GM21528 (cell line): ENCODE results near the gene FGD6.
"Not testable (repeated sequence)": the region's sequence is repeated elsewhere in the genome, so short reads cannot be mapped to it uniquely, and the experiment has no call there.

Experiments used
- ATAC-seq: cut with Tn5 transposase; IDR thresholded peaks from one replicate; pipeline ENCODE4 v1.9.1; 2021; ENCODE audit warnings: mild to moderate bottlenecking, moderate library complexity; ENCODE audit not compliant: unreplicated experiment, low FRiP score

The FGD6 gene

DNA sequence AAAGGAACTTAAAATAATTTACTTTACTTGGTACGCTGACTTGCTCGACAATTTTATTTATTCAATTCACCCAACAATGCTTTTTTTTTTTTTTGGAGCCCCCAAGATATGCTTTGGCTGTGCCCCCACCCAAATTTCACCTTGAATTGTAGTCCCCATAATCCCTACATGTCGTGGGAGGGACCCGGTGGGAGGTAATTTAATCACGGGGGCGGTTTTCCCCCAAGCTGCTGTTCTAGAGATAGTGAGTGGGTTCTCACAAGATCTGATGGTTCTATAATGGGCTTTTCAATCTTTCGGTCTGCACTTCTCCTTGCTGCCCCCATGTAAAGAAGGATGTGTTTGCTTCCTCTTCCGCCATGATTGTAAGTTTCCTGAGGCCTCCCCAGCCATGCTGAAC, 10.4 kb downstream of the FGD6 start:
- no peak for ATAC-seq

DNA sequence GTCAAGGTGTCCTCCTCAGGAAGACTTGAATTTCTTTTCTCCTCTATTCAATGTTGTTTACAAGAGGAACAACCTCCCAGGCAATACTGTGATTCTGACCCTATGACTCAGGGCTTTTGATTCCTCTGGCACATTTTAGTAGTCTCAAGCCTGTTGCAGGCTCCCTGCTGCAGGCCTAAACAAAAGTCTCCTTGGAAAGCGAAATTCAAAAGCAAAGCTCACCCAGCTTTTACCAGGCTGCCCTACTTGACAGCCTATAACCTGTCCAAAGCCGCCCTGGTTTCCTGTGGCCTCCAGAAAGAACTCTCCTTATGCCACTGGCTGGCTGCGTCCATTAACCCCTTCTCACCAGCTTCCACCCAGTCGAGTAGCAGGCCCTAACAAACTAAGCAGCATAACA, 11.6 kb downstream of the FGD6 start:
- ATAC-seq: no peak

DNA sequence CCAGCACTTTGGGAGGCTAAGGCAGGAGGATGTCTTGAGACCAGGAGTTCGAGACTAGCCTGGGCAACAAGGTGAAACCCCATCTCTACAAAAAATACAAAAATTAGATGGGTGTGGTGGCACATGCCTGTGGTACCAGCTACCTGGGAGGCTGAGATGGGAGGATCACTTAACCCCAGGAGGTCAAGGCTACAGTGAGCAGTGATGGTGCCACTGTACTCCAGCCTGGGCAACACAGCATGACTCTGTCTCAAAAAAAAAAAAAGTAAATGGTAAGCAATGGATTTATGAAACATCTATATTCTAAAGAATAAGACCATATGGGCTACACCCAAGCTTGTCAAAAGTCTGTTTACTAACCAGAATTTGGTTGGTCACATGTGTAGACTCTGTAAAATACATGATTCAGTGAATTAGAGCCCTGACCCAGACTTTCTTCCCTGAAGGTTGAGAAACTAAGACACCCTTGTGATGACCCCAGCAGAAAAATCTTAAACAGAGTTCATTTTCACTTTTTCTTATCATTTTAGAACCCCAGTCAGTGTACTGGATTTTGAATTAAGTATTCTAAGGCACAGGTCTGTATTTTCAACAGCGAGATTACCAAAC, 12.1 kb downstream of the FGD6 start:
- ATAC-seq: no peak

DNA sequence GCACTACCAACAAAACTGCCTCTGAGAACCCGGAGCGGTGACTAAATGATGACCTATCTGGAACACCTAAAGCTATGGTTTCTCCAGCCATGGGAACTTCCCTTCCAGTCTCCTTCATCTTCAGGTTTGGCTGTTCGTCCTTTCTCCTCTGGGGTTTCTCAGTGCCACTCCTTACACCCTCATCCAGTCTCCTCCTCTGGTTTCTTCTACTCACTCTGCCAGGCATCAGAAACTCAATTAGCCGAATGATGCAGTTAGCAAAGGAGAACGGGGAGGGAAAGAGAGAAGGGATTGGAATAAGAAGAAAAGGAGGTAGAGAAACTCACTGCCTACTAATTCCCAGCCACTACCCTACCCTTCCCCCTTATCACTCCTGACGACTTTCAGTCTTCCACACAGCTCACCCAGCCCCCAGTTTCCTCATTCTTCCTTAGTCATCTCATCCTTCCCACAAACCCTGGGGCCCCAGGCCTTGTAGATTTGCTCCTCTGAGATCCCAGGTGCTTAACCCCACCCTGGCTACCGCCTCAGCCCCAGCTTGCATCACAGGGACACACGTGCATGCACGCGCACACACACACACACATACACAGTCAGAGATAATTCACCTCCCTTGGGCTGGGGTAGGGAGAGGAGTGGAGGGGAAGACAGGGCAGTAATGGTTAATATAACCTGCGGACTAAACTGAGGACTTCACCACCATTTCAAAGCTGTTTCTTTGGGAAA, 13.0 kb downstream of the FGD6 start:
- no peak for ATAC-seq

DNA sequence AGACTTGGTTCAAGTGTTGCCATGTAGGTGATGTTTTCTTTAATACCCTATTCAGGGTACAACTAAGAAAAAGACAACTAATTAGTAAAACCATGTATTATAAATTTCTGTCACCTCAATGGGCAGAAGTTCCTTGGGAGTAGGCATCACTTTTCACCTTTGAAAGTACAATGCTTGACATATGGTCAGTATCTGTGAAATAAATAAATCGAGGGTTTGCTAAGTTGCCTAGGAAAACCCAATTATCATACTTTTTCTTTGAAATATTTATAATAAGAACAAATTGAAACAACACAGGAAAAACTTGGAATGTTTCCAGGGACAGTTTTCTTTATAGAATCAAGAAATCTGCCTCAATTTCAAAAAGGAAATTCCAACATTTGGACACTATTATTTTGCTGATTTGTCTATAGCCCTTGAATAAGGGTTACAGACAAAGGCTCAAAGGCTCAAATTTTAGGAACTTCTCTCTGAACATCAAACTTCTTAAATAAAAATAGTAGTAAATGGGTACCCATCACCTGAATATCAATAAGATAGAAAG, 13.7 kb downstream of the FGD6 start:
- no peak for ATAC-seq

DNA sequence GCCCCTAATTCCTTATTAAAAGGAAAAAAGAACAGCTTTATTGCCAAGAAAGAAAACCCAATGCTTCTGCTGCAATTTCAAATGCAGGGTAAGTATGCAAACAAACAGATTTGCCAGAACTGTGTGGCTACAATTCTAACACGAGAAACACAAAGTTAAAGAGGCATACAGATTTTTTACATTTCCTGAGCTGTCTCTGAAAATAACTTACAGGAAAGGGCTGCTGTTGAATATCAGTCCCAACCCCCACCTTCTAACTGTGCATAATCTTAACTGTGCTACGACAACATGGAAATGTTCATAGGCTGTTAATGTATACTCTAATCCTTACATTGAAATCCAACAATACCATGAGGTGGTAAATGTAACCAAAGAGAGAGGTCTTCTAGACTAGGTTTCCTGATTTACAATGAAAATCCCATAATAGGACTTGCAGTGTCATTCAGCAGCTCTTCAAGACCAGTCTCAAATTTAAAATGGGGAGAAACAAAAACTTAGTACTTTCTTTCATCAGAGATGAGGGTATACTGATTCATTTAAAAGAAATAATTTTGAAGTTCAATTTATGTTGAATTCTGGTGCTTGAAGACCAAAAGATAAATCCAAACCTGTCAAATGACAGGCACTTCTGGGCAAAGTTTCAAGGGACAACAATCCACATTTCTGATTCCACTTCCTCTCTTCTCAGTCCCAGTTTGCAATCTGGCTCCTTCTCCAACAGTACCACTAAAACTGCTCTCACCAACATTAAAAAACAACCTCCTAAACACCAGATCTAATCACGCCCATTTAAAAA, 14.4 kb downstream of the FGD6 start:
- no peak for ATAC-seq

DNA sequence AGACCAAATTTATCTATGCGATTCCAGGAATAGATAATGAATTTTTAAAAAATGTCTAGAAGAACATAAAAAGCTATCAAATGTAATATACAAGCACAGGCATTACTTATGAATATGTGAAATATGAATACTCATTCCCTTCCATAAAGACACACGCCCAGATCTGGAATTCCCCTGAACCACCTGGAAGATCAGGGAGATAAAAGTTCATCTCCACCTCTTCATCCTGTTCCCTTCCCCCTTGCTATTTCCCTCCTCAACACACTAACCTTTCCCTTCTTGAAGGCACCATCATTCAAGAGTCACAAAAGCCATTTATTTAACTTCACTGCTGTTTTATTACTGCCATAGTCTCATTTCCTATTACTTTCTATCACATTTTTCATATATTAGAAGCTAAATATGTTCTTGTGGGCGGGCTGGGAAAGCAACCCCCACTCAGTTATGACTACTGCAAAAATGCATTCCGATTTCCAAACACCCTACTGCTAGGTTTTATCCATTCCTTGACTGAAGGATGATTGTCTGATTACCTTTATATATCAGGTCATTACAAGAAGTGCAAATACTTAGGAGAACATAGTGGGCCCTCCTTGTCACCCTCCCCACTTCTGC, 16.1 kb downstream of the FGD6 start:
- no peak for ATAC-seq

DNA sequence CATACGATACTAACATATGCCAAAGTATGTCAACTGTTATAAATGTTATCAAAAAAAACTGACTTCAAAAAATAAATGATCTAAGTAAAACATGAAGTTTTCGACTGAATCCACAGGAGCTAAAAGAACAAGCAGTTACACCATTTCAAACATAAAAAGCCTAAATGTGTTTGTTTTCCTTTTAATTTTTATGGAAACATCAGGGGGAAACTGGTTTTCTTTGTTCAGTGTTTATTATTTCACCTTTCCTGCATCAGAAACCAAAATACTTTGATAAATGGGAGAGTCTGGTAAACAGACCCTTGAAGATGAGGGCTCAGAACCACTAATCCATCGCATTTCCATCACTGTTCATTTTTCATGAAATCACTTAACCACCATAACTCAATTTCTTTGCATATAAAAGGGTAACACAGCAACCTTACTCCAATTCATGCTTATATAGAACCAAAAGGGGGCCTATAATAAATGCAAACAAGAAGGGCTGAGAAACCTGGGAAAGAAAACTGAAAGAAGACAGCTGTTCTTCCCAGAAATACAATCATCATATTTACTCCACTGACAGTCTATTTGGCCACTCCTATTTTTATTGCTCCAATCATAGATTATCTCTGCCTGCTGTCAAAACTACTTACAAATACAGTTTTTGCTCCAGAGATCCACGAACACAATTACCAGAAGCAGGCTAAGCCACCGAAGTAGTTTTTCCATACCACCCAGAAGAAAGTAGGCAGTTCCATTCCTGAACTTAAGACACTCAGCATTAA, 17.0 kb downstream of the FGD6 start:
- ATAC-seq: no peak

DNA sequence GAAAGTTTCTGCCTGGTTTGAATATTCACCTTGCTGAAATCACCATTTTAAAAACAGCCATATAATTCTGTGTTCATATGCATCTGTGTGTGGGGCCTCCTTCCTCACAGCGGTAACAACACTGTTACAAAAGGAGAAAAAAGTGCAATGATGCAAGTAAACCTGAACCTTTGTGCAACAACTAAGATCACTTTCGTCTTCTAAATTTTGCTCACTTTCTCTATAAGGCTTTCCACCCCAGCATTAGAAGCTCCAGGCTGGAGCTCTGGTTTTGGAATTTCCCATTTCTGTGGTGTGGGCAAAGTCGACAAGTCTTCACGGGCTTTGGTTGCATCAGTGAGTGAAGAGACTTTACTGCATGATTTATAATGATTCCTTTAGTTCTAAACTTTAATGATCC, 18.4 kb downstream of the FGD6 start:
- no peak for ATAC-seq

DNA sequence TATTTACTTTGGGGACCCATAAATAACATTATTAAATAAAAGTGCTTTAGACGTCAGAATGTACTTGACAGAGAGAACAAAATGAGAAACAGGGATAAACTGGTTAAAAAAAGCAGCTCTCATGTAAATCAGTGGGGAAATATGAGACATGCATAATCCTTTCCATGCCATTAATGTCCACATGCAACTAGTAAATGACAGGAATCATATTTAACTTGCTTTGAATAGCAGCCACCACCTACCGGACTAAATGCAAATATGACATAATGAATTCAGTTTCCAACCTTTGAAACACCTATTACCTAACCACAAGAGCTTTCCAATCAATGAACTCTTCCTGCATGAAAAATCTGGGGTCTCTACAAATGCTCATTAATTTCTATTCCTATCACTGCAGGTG, 19.6 kb downstream of the FGD6 start:
- no peak for ATAC-seq

DNA sequence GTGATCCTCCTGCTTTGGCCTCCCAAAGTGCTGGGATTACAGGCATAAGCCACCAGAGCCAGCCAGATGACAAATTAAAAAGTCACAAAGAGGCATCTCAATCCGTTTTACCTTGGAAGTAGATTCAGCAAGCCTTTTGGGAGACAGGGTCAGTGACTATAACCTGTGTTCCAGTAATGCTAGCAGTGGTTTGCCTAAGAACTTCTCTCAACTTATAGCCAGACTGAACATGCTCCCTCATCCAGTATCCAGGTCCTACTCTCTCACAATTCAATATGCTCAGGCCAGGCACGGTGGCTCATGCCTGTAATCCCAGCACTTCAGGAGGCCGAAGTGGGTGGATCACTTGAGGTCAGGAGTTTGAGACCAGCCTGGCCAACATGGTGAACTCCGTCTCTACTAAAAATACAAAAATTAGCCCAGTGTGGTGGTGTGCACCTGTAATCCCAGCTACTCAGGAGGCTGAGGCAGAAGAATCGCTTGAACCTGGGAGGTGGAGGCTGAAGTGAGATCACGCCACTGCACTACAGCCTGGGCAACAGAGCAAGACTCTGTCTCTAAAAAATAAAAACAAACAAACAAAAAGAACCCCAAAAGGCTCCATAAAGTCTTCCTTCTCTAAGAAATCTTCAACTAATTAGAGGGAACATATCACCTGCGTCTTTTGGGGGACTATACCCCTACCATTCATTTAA, 20.2 kb downstream of the FGD6 start:
- ATAC-seq: not testable (repeated sequence)

DNA sequence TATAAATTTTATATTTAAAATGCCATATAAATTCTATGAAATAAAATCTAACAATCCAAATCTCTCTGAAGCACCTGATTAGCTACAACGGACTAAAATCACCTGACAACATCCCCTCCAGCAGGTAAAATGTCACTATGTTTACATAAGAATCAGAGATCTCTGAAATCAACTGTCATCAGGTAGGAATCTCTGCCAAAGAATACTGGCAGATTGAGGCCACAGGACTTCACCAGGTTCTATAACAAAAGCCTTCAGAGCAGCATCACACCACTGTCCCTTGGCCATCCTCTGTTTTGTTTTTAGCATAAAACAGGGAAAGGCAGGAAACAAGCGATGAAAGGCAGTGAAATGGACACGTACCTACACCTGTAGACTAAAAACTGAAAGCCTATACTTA, 22.1 kb downstream of the FGD6 start:
- ATAC-seq: no peak

DNA sequence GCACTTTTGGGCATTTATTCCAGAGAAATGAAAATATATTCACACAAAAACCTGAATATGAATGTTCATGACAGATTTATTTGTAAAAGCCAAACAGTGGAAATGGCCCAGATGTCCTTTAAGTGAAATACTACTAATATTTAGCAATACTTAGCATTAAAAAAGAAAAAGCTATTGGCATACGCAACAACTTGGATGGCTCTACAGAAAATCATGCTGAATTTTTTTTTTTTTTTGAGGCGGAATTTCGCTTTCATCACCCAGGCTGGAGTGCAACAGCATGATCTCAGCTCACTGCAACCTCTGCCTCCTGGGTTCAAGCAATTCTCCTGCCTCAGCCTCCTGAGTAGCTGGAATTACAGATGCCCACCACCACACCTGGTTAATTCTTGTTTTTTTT, 24.1 kb downstream of the FGD6 start:
- ATAC-seq: no peak

DNA sequence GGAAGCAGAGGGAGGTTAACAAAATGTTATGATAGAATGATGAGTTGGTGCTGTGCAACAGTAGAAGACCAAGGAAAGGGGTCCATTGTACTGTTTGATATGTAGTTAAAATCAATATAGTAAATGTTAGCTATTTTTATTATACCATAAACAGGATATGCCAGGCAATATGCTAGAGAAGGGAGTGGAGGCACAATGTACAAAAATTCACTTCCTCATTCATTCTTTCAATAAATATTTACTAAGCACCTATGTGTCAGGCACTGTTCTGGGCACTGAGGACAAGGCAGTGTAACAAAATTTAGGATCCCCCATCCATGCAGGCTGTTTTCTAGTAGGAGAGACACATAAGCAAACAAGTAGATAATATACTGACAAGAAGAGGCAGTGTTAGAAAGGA, 25.0 kb downstream of the FGD6 start:
- no peak for ATAC-seq

DNA sequence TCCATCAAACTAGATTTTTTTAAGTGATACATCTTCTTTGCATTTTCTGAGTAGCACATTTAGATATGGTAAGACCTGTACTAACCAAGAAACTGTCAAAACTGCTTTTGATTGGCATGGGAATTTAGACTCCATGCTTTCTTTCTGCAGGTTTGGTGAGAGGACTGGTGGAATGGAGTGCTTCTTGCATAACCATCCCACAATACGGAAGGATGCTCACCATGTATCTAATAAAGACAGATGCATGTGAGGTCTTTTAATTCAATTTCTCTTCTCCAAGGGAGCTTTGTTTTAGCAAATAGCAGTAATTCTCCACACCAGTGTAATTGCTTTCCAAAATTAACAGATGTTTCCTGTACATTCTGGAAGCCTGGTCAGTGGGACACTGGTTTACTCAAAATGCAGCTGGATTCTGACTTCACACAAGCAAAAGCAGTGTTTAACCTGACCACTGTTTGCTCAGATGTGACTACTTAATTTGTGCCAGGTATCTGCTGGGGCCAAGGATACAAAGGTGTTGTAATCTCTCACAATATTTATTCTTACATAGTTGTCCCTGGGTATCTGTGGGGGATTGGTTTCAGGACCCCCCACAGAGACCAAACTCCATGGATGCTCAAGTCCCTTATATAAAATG, 26.1 kb downstream of the FGD6 start:
- no peak for ATAC-seq

DNA sequence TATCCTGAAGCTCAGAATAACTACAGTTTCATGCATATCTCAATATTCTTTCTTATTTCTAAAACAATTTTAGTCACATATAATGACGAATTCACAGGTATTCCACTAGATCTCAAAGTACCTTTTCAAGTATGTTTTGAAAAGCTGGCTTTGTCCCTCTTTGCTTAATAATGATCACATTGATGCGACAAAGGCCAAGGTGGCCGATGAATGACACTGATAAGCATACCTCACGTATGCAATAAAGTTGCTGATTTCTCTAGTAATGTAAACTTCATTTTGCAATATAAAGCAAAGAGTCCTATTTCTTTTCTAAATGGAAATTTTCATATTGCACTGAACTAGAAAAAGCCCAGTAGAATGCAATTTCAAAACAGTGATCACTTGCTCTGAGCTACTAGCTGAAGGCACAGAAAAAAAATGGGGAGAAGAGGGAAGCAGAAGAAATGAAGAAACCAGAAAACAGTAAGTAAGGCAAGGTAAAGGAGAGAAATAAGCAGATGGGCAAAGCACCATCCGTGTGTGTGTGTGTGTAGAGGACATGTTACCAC, 29.3 kb downstream of the FGD6 start:
- ATAC-seq: no peak

DNA sequence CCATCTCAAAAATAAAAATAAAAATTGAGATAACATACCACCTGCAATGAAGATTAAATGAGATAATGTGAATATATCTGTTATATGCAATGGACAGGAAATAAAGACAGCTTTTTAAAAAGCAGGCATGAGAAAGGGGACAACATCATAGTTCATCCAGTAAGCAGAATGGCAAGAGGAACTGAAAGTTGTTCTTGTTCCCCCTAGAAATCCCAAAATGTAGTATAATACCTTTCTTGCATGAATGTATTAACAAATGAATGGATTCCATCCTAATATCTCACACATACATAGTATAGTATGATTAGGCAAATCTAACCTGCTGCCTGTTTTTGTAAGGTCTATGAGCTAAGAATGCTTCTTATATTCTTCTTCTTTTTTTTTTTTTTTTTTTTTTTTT, 31.4 kb downstream of the FGD6 start:
- ATAC-seq: no peak

DNA sequence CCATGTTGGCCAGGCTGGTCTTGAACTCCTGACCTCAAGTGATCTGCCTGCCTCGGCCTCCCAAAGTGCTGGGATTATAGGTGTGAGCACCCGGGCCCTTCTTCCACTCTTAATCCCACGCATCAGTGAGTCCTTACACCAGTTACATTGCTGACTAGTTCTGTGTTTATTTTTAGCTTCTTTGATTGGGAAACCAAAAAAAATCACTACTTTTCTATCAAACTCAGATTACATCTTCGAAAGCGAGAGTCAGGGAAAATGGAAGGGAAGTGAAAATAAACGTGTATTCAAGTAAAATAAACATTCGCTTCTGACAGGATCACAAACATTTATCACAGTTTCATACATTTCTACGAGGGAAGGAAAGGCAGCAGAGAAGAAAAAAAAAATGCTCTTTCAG, 32.2 kb downstream of the FGD6 start:
- ATAC-seq: no peak

DNA sequence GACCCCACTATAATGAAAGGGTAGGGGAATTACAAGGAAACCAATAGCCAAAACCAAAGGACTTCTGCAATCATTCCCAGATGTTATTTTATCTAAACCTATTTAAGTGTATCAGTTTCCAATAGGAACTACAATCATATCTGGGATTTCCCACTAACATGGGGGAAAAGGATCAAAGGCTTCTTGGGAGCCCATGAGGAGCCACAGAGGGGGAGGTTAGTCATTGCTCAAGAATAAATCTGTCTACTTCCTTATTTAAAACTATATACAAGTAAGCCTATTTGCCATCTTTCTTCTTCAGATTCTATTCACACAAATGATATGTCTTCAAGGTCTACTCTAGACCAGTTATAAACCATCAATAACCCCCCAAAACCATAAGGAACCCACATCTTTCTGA, 33.1 kb downstream of the FGD6 start:
- no peak for ATAC-seq
